Heart right ventricle (tissue), 16 donors: ENCODE results near the gene SH3GL3. TPM values are rescaled to one million over a fixed set of nuclear protein-coding genes. Genes with fewer than 3 reads are reported as not detected.

Experiments used
- ATAC-seq, 8 donors: fragments of 200-7000 bp; cut with Tn5 transposase; one replicate each; pipeline ENCODE4 v1.9.1; 2020; ENCODE audit warnings: mild to moderate bottlenecking in 8 of 8, moderate library complexity in 8 of 8, moderate number of reproducible peaks in 1 of 8
- DNase-seq, 2 donors: peaks; one replicate each; pipeline ENCODE4 v3.0.0-alpha.2; 2020
- H3K27ac ChIP-seq, 10 donors: fragments of 200-600 bp; sonication (generic) in 2 of 10; one replicate each; pipeline versions ENCODE4 v1.5.0 to v1.8.0; 2020 to 2022; ENCODE audit warnings: mild to moderate bottlenecking in 3 of 10
- H3K27me3 ChIP-seq, 7 donors: fragments of 200-600 bp; one replicate each; pipeline ENCODE4 v1.8.0; 2021 to 2022; ENCODE audit warnings: mild to moderate bottlenecking in 2 of 7
- H3K36me3 ChIP-seq, 9 donors: fragments of 200-600 bp; sonication (generic) in 1 of 9; one replicate each; pipeline versions ENCODE4 v1.5.0 to v1.8.0; 2020 to 2022; ENCODE audit warnings: mild to moderate bottlenecking in 2 of 9
- H3K4me1 ChIP-seq, 9 donors: fragments of 200-600 bp; sonication (generic) in 1 of 9; one replicate each; pipeline versions ENCODE4 v1.5.0 to v1.8.0; 2020 to 2022; ENCODE audit warnings: mild to moderate bottlenecking in 4 of 9
- H3K4me3 ChIP-seq, 10 donors: fragments of 200-600 bp; sonication (generic) in 2 of 10; one replicate each; pipeline versions ENCODE4 v1.5.0 to v1.8.0; 2020 to 2022; ENCODE audit warnings: mild to moderate bottlenecking in 7 of 10, moderate library complexity in 2 of 10
- H3K9me3 ChIP-seq, 11 donors: fragments of 200-600 bp in 10 of 11; sonication (generic) in 2 of 11; one replicate each; pipeline versions ENCODE4 v1.5.0 to v1.8.0; 2013 to 2022; ENCODE audit warnings: mild to moderate bottlenecking in 2 of 11, control low read depth in 1 of 11, moderate library complexity in 1 of 11
- CTCF ChIP-seq, 9 donors: fragments of 200-600 bp; sonication (generic) in 2 of 9; IDR thresholded peaks; one replicate each; pipeline versions ENCODE4 v1.5.0 to v1.8.0; 2021 to 2022; ENCODE audit warnings: antibody characterized with exemption in 9 of 9, mild to moderate bottlenecking in 5 of 9, moderate library complexity in 1 of 9
- WGBS, 2 donors: extraction: QIAGEN DNeasy Blood & Tissue Kit; methylation state at CpG; one replicate each; pipeline ENCODE4 v1.1.7; 2013; ENCODE audit warnings: inconsistent platforms in 1 of 2; 5-methylcytosine and 5-hydroxymethylcytosine counted together
- intact Hi-C, 10 donors: fragments of 100-400 bp; cut with DNase I; formaldehyde crosslinking; loops; one replicate each; pipeline versions ENCODE4 v1.11.1 to v1.14.2; 2022
- polyA plus RNA-seq, 2 donors: library from polyadenylated mRNA; stranded (reverse); fragments of 200-250 nt; gene quantifications; one replicate each; pipeline ENCODE4 v1.2.3, GENCODE V29; 2013
- total RNA-seq, 10 donors: library from RNA; stranded (reverse); fragmentation: NEBNext Ultra II Directional in 3 of 10; extraction: Animal tissue kit (Norgen Biotek cat#: 25700) in 3 of 10; gene quantifications; one replicate each; pipeline versions ENCODE4 v1.2.1 to v1.2.4, GENCODE V29; 2021 to 2023
- donor health status: Arrhythmogenic right ventricular cardiomyopathy.
- donor health status: ischemic (EF 13 %, LVEDD 7.1; RV severe dilation, severe dysfunction).
- donor health status: healthy with polysubstance abuse.
- donor health status: DM: no; HTN: yes; CAD: no.
- donor health status: DM: no; HTN: no; CAD: no.
- donor health status: ischemic (EF 25% LVEDD 6.9; RV normal size, moderate dysfunction).
- donor health status: ischemic (EF 25% LVEDD 5.7; RV mildly dilated, moderate dysfunction).
- donor health status: healthy.
- donor health status: DM: yes; HTN: yes; CAD: no.
- donor health status: Ischemic cardiomyopathy.
- donor health status: ischemic (EF 35%, LVEDD 5.7; RV mildly dilated, moderate dysfunction).
- donor health status: nonischemic (EF 11% LVEDD 7.7; RV severe dilation, severe dysfunction).
- donor health status: DM: yes; HTN: yes; CAD: no.
- donor health status: PGD.
- donor health status: ischemic (EF 29% LVEDD 5.4; RV normal size, mild dysfunction).
- donor health status: nonischemic (EF 23%, LVEDD 6.1; RV moderate dilation, normal function).

Gene SH3GL3
- total and polyA plus RNA-seq, 12 donors = 0.13 to 0.17 TPM; not detected in 10

GRCh38 chr15:83547168-83547567 is 100.0 kb downstream of the SH3GL3 start:
- no peak for TF ChIP-seq CTCF (IDR thresholded peaks at IDR 0.05)
- Histone ChIP-seq H3K4me1 (no peaks in the 10 kb centered on the region), H3K27me3 (peaks cover 0 to 21% (median 3%) of the 10 kb centered on the region in 7 donors), H3K27ac (no peak overlapping the region), H3K4me3 (no peak overlapping the region), H3K36me3 (no peaks in the 10 kb centered on the region), H3K9me3 (peaks cover 0 to 33% (median 0%) of the 10 kb centered on the region in 11 donors)
- intact Hi-C loops = loop anchor here in 1 of 10 donors (10.0 kb wide), 1 partner anchor 52 kb away; no protein-coding TSS in a partner anchor
- DNase-seq (no peak), ATAC-seq (no peak)
- 88 to 93% methylated on average over 4 of the region's 4 CpGs for WGBS, 2 donors

DNA sequence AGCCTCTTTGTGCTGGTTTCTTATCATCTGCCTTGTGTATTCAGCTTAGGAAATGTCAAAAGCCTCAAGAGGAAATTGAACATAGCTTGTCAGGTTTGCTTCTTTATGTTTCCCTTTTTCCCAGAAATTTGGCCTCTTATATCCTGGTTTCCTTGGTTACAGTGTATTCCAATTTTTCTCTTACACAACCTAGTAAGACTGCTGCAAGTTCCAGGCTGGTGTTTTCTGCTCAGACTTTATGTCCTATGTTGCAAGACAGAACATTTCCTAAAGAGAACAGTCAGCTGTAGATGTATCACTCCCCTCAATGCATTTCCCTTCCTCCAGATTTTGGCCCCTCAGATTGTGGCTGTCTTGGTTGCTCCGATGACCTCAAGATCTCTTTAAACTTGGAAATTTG is 102.5 kb downstream of the SH3GL3 start:
- WGBS, 2 donors = 41 to 68% methylated on average over 1 of the region's 1 CpG
- intact Hi-C loops = loop anchor here in 1 of 10 donors (10.0 kb wide), 1 partner anchor 55 kb away; no protein-coding TSS in a partner anchor
- DNase-seq (no peak), ATAC-seq (no peak)
- Histone ChIP-seq H3K36me3 (no peaks in the 10 kb centered on the region), H3K4me1 (no peaks in the 10 kb centered on the region), H3K4me3 (no peak overlapping the region), H3K27ac (no peak overlapping the region), H3K27me3 (peaks cover 0 to 33% (median 6%) of the 10 kb centered on the region in 7 donors), H3K9me3 (peaks cover 0 to 12% (median 0%) of the 10 kb centered on the region in 11 donors)
- no peak for TF ChIP-seq CTCF (IDR thresholded peaks at IDR 0.05)

- ATAC-seq = no peak
- no peak for TF ChIP-seq CTCF (IDR thresholded peaks at IDR 0.05)
Measured at GRCh38 chr15:83554558-83554957, 107.4 kb downstream of the SH3GL3 start.

GRCh38 chr15:83555383-83555782 is 108.2 kb downstream of the SH3GL3 start:
- no peak overlapping the region for H3K4me3 ChIP-seq
- intact Hi-C loops = loop anchor here in 6 of 10 donors (5.0 kb wide), 3 partner anchors 118 to 308 kb away; no protein-coding TSS in a partner anchor
- H3K9me3 ChIP-seq = no peaks in the 10 kb centered on the region
- TF ChIP-seq CTCF (IDR thresholded peaks at IDR 0.05) = no peak
- no peak for DNase-seq
- H3K27me3 ChIP-seq = peaks cover 0 to 28% (median 9%) of the 10 kb centered on the region in 7 donors
- H3K27ac ChIP-seq = no peak overlapping the region
- WGBS, 2 donors = 79 to 89% methylated on average over 2 of the region's 2 CpGs
- ATAC-seq = no peak
- no peaks in the 10 kb centered on the region for H3K4me1 ChIP-seq
- H3K36me3 ChIP-seq = no peaks in the 10 kb centered on the region

More at GRCh38 chr15:83554558-83554957, 107.4 kb downstream of the SH3GL3 start:
- no peak overlapping the region for H3K4me3 ChIP-seq
- H3K36me3 ChIP-seq = no peaks in the 10 kb centered on the region
- no peak overlapping the region for H3K27ac ChIP-seq
- intact Hi-C loops = no loop called here
- no peak for DNase-seq
- H3K27me3 ChIP-seq = peaks cover 0 to 31% (median 9%) of the 10 kb centered on the region in 7 donors
- H3K4me1 ChIP-seq = no peaks in the 10 kb centered on the region
- 91 to 98% methylated on average over 5 of the region's 5 CpGs for WGBS, 2 donors
- no peaks in the 10 kb centered on the region for H3K9me3 ChIP-seq
